GM12874 (cell line): ENCODE measurements around the gene HUS1.

ENCODE experiments used
- TF ChIP-seq, protein P1 (sequence below): IDR thresholded peaks from 2 replicates; pipeline ENCODE4 v1.5.1; 2011; ENCODE audit warnings: low read depth, mild to moderate bottlenecking, control low read depth, low read length, moderate library complexity; ENCODE audit not compliant: insufficient read depth

The HUS1 gene

DNA sequence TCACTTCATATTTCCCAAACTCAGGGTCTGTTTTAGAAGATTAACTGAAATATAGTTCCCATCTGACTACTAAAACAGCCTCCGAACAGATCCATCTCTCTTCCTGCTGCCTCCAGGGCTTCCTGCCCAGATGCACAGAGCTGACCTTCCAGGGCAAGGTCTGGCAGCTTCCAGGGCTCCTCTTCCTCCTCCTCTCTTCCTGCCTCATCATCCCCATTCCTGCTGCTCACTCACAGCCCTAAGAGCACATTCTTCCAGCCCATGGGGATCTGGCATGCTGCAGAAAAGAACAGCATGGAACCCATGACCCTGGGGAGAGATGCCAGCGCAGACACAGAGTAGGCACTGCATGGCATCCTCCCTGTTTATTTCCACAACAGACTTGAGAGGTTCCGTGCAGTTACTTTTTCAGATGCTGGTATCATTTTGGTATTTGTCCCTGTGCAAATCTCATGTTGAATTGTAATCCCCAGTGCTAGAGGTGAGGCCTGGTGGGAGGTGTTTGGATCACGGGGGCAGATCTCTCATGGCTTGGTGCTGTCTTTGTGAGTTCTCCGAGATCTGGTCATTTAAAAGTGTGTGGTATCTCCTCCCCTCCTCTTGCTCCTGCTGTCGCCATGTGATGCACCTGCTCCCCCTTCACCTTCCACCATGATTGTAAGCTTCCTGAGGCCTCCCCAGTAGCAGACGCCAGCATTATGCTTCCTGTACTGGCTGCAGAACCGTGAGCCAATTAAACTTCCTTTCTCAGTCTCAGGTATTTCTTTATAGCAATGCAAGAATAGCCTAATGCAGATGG, 35.5 kb downstream of the HUS1 start:
- TF ChIP-seq, protein P1, sequence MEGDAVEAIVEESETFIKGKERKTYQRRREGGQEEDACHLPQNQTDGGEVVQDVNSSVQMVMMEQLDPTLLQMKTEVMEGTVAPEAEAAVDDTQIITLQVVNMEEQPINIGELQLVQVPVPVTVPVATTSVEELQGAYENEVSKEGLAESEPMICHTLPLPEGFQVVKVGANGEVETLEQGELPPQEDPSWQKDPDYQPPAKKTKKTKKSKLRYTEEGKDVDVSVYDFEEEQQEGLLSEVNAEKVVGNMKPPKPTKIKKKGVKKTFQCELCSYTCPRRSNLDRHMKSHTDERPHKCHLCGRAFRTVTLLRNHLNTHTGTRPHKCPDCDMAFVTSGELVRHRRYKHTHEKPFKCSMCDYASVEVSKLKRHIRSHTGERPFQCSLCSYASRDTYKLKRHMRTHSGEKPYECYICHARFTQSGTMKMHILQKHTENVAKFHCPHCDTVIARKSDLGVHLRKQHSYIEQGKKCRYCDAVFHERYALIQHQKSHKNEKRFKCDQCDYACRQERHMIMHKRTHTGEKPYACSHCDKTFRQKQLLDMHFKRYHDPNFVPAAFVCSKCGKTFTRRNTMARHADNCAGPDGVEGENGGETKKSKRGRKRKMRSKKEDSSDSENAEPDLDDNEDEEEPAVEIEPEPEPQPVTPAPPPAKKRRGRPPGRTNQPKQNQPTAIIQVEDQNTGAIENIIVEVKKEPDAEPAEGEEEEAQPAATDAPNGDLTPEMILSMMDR: no peak

DNA sequence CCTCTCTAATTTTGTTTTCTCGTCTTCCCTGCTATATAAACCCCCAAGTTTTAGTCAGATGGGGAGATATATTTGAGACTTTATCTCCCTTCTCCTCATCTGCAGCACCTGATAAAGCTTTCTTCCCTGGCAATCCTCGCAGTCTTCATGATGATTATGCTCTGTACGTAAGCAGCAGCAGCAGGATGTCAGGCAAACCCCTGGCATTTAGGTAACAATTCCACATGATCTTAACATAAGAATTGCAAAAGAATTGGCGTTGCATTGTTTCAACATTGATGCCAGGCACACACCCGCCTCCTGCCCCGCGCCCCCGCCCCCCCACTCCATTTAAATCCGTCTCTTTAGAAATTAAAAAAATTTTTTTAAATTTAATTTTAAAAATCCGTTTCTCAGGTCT, 37.3 kb downstream of the HUS1 start:
- TF ChIP-seq, protein P1: no peak

DNA sequence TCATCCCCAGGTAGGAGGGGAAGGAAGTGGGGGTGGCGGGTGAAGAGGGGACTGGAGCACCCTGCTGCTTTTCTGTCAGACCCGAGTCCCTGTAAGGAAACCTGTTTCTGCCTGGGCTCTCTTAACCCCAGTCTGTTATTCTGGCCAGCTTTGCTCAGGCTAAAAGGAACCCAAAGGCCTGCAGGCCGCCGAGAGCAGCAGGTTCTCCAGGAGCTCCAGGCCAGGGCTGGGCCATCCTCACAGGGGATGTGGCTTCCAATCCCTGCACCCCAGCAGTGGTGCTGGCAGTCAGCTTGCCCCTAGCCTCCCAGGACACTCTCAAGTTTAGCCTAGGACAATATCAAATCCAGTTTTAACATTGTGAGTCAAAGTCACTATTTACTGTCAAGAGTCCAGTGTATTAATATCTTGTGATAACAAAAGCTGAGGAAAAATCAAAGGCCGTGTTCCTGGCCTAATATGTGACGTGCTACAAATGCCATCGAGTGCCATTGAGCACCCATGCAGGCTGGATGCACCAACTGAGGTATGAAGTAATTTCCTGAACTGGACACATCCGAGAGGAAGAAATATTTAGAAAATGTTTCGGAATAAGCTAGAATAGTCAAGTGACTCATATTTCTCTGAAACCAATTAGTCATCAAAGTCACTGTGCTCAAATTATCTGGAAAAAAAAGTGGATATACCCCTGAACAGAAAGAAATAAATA, 38.1 kb downstream of the HUS1 start:
- TF ChIP-seq, protein P1: no peak

DNA sequence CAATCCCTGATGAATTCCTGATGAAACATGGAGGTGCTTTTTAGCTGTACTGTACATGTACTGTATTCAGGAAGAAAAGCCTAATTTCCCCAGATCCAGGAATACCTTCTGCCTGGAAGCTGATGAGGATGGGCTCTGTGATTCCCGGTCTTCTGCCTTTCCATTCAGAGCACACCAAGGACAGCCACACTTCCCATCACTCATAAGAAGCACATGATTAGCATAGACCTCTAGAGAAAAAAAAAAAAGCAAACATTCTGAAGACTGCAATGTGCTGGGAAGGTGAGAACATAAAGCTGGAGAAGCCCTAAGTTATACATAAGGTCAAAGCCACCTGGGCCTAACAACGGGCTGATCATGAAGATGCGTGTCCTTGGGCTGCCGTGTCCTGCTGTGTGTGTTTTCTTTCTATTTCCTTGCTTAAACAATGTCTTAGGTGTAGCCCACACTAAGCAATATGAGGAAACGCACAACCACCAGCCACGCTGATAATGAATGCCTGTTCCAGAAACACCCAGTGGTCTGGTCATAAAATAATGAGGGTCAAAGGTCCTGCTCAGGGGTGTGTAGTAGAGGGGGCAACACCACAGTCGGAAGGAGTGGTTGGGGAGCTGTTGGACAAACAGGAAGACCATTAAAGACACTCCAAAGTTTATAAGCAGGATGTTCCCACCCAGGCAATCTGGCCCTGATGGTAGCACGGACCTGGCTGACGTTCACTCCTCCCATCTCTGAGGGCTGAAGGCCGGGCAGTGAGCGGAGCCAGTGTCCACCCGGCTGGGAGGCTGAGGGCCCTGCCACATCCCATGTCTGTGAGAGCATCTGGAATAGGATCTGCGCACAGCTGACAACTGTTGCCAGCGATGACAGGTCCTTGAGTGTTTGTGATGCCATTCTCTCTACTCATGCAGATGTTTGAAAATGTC, 39.1 kb downstream of the HUS1 start:
- TF ChIP-seq, protein P1: no peak

DNA sequence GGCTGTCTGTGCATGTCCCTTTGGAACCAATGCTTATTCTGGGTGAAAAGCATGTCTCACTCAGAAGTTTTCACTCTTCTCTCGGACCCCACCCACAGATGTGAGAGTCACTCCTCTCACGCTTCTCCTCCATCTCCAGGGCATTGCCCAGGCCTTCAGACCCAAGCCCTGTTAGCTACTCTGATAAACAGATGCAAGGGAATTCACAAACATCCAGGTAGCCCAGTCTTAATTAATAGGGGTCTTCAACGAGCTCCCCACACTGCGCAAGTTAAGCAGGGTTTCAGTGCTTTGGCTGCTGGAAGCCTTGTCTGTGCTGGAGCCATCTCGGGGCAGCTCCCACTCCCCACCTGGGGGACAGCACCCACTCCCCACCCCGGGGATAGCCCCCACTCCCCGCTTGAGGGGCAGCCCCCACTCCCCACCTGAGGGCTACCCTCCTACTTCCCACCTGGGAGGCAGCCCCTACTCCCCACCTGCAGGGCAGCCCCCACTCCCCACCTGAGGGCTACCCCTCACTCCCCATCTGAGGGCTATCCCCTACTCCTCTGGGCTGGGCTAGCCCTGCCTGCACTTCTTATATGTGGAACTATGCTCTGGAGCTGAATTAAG, 39.9 kb downstream of the HUS1 start:
- TF ChIP-seq, protein P1: no peak

DNA sequence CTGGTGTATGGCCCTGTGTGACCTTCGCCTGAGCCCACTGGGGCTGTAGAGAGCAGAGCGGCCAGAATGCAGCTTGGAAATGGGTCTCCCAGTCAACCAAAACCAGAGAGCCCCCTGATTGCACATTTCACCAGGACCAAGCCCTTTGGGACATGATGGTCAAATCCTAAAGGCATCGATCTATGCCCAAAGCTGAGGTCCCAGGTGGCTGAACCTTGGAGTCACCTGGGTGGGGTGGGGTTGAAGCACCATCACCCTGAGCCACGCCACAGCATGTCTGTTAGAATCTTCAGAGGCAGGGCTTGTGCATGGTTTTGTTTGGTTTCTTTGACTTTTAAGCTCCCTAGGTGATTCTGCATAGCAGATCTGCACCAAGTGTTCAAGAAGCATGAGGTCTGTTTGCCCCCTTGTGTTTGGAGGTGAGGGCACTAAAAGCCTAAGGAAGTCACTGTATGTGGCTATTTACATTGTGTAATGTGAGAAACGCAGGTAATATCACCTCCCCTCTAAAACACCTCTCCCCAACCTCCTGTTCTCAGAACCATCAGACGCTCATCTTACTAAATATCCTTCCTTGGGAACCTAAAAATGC, 40.7 kb downstream of the HUS1 start:
- TF ChIP-seq, protein P1: peak; percentile 20; the same call in 1 of the 2 replicates
